GM19193 (cell line): Measurements from ENCODE around the gene TGFA.

Source experiments
- POLR2A ChIP-seq: IDR thresholded peaks from 4 replicates; pipeline ENCODE4 v1.6.1; 2011; ENCODE audit not compliant: insufficient read depth, insufficient read length; ENCODE audit errors: extremely low read depth

Gene TGFA

DNA sequence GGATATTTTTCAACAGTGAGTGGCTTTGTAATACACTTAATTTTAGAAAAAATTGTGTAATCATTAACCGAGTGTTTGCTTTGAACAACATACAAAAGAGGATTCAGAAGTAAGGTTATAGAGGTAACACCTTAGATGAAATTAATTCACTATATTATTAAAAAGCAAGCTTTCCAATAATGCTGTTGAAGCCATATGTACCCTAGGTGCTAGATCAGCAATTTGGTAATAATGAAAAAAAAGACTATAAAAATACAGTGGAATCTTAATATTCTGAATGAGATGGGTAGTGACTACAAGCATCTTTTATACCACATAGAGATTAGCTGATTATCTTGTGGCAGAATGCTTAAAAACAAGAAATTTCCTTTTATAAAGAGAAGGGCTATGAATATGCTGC lies 136.6 kb downstream of the TGFA start:
- no peak for TF ChIP-seq POLR2A

DNA sequence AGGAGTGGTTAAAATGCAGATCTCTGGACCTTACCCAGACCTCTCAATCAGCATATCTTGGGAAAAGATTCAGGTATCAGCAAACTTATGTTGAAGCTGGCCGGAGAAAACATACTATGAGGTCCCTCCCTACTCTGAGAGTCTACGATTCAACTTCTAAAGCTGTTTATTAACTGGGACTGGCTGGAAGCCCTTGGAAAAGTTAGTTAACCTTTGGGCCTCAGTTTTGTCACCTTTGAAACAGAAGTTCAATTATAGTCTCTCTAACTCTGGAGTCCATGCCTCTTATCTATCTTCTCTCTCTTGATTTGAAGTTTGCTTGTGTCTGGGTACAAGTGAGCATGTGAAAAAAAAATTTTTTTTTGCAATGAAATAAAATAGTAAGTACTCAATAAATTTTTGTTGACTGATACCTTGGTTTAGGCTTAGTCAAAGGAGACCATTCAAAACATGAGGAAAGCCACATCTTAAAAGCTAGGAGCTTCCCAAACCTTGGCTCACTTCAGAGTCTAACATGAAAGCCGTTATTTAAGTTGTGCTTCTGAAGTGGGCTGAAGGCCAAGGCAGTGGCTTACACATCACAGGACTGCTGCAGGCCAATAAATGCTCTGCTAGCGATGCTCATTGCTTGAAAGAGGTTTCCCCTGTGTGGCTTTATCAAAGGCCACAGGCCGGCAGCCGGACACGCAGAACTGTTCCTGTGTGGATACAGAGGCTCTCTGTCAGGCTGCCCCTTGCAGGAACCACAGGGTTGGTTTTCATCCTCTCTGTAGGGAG lies 141.1 kb downstream of the TGFA start:
- no peak for TF ChIP-seq POLR2A

DNA sequence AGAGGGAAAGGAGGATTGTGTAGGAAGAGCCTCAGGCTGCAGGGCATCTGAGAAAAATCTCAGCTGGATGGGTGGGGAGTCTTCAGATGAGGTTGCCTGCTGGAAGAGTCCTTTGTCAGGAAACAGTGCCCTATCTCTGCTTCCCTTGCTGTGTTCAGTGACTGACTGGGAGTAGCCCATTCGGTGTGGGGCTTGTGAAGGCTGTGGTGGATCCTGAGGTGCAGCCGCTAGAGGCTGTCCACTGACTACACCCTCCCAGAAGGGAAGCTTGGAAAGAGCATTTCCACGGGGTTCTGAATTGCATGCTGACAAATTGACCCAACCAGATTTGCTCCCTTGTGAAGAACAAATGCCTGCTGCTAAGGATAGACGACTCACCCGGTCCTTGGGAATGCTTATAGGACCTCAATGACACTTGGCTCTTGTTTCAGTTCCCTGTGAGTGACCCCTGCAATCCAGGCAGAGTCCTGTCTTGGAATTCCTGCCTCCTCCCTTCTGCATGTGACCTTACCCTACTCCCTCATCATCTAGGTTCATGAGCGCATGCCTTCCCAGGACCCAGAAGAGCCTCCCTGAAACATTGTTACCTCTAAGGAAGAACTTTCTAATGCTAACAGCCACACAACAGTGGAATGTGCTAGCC lies 142.0 kb downstream of the TGFA start:
- TF ChIP-seq POLR2A: no peak

DNA sequence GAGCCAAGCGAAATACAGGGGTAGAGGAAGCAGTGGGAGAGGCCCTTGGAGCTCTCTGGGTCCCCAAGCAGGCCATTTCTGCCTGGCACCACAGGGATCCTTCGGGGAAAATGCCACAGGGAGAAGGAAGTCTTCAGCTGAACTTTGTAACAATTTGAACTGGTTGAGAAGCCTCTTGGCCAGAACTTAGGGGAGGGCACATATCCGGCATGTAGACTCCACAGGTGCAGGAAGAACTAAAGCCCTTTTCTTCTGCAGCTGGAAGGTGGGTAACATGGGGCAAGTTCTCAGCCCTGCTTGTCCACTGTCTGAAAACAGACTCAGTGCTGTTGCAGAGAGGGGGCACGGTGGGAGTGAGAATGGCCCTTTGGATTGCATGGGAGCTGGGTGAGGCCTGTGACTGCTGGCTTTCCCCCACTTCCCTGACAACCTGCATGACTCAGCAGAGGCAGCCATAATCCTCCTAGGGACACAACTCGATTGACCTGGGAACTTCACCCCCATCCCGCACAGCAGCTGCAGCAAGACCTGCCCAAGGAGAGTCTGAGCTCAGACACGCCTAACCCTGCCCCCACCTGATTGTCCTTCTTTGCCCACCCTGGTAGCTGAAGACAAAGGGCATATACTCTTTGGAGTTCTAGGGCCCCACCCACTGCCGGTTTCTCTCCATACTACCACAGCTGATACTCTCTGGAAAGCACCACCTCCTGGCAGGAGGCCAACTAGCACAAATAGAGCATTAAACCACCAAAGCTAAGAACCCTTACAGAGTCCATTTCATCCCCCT lies 150.2 kb downstream of the TGFA start:
- TF ChIP-seq POLR2A: no peak

DNA sequence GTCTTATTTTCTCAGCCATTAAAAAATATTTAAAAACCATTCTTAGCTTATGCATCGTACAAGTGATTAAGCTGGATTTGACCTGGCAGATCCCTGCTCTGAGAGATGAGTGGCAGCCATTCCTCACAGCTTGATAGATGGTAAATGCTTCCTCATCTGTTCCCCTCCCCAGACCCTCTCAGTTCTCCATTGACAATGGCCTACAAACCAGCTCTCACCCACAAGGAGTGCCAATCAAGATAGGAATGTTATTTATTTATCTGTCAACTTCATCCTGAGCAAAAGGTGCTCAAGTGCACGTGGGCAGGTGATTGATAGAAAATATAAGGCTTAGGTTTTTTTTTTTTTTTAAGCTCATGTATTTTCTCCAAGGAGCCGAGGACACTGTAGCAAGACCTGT lies 153.1 kb downstream of the TGFA start:
- TF ChIP-seq POLR2A: no peak

DNA sequence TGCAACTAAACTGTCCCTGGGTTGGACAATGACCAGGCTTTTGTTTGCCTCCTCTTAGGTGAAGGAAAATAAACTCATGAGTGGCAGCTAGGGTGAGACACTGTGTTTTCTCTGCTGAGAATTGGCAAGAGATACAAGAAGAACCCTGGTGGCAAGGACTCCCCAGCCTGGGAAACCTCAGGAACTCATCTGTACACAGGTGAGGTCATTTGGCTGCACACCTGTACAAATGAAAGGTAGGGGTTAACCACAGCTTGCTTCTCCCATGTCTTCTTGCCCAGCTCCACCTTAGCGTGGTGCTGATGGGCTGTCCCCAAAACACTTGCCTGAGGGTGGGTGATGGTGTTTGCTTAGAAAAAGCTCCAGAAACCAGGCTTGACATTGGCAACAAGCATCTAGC lies 154.6 kb downstream of the TGFA start:
- no peak for TF ChIP-seq POLR2A
